ENCODE measurements around the gene LSM3.

The LSM3 gene

DNA sequence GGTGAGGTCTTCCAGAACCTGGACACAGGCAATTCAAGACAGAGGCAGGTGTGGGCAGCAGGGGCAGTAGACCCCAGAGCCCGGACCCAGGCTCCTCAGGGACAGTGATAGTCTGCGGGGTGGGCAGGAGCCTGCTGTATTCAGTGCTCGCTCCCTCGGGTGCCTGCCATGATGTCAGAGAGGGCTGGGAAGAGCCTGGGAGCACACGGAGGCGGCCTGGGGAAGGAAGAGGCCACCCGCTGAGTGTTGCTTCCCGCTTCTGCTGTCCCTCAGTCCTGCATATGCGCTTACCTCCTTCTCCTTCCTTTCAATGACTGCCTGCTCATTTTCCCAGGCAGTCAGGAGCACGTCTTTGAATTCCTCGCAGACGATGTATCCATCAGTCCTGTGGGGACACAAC lies 31.0 kb upstream of the LSM3 start:
- H3K4me3 ChIP-seq (ENCODE audit: low read depth, low read length), result no peak overlapping the region
- TF ChIP-seq, protein P1, sequence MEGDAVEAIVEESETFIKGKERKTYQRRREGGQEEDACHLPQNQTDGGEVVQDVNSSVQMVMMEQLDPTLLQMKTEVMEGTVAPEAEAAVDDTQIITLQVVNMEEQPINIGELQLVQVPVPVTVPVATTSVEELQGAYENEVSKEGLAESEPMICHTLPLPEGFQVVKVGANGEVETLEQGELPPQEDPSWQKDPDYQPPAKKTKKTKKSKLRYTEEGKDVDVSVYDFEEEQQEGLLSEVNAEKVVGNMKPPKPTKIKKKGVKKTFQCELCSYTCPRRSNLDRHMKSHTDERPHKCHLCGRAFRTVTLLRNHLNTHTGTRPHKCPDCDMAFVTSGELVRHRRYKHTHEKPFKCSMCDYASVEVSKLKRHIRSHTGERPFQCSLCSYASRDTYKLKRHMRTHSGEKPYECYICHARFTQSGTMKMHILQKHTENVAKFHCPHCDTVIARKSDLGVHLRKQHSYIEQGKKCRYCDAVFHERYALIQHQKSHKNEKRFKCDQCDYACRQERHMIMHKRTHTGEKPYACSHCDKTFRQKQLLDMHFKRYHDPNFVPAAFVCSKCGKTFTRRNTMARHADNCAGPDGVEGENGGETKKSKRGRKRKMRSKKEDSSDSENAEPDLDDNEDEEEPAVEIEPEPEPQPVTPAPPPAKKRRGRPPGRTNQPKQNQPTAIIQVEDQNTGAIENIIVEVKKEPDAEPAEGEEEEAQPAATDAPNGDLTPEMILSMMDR (IDR thresholded peaks at IDR 0.05; ENCODE audit: low read depth, low read length), result no peak

DNA sequence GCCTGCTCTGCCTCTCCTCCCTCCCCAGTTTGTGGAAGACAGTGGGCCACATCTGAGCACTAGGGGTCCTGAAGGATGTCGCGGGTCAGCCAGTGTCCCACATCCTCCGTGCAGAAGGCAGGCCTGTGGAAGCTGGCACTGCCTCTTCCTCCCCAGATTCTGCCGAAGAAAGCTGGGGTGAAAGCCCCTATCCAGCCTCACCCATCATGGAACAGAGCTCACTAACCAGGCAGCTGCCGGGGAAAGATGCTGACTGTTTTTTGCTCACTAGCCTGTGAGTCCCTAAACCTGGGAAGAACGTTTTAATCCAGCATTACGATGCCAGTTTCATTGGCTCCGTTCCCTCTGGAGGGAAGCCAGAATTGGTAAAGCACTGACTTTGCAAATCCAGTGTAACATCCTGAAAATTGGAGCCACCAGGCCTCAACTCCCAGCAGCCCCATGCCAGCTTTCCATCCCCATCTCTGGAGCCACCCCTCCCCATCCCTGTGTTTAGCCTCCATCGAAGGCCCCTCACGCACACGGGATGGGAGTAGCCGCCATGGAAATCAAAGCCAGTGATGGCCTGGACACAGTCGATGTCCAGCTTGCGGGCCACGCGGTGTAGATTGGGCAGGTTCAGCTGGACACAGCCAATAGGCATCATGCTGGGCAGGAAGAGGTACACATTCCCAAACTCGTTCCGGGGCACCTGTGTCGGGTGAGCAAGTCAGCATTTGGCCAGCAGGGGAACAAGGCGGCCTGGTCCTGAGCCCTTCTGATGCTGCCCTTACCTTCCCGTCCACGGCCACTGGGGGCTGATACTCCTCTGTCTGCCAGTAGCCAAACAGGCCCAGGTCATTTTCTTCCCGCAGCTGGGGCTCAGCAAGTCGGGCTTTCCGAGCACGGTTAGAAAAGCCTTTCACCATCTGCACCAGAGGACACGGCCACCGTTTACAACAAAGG lies 30.3 kb upstream of the LSM3 start:
- TF ChIP-seq, protein P1 (IDR thresholded peaks at IDR 0.05; ENCODE audit: low read depth, low read length), result no peak
- H3K4me3 ChIP-seq (ENCODE audit: low read depth, low read length), result no peak overlapping the region

DNA sequence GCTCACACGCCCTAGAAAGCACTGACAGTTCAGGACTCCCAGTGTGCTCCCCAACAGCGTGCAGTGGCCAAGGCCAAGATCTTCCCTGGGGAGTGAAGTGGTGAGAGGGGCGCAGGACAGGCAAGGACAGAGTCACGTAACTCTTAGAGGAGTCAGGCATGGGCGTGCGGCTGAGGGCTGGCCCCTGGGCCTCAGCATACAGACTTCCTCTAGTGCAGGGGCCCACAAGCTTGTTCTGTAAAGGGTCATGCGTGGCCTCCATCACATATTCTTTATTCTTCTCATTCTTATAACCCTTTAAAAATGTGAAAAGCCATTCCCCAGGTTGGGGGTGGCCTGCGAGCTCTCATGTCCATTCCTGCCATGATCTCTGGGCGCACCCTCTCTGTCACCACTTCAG lies 28.5 kb upstream of the LSM3 start:
- no peak overlapping the region for H3K4me3 ChIP-seq (ENCODE audit: low read depth, low read length)
- TF ChIP-seq, protein P1 (IDR thresholded peaks at IDR 0.05; ENCODE audit: low read depth, low read length), result no peak

DNA sequence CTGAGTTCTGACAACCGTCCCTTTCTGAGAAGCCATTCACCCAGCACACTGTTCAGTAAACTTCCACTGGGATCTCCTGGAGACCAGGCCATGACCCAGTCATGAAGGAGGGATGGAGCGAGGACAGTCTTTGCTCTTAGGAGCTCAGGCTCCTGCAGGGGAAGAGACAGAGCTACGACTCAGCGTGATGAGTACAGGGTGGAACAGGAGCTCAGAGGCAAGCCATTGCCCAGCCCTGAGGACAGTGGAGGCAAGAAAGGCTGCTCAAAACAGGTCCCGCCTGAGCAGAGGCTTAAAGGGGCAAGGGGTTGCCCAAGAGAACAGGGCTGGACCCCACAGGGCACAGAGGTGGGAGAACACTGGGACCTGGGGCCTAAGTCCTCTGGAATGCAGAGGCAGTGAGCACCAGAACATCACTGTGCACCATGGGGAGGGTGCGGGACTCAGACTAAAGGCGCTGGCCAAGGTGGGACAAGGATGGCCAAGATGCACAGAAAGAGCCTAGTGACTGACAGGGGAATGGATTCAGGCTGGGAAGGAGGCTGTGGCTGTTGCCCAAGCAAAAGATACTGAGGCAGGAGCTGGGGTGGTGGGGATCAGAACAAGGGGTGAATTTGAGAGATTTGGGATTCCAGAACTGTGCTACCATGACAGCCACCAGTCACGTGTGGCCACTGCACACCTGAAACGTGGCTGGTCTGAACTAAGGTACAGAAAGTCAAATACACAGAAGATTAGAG lies 28.0 kb upstream of the LSM3 start:
- TF ChIP-seq, protein P1 (IDR thresholded peaks at IDR 0.05; ENCODE audit: low read depth, low read length), result no peak
- H3K4me3 ChIP-seq (ENCODE audit: low read depth, low read length), result no peak overlapping the region

DNA sequence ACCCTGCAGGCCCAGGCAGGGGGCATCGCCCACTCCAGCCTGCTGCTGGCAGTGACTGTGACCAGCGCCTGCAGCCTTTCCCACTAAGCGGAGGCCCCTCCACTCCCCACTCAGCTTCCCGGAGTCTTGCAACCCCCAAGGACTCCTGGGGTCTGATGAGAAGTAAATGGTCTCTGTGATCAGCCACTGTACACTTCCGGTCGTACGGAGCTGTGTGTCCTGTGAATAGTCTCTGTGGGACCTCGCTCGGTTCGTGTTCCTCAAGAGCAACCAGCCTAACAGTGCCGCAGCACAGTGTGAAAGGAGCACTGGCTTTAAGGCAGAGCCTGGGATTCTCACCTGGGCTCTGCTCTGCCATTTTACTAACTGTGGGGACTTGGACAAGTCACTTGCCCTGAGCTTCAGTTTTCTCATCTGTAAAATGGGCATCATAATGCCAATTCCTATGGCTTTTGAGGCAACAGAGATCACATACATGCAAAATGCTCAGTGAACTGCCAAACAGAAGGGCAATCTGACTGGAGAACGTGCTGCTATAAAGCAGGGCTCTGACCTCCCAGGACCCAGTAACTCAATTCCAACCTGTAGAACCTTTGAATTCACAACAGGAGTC lies 27.0 kb upstream of the LSM3 start:
- H3K4me3 ChIP-seq (ENCODE audit: low read depth, low read length), result no peak overlapping the region
- TF ChIP-seq, protein P1 (IDR thresholded peaks at IDR 0.05; ENCODE audit: low read depth, low read length), result no peak

DNA sequence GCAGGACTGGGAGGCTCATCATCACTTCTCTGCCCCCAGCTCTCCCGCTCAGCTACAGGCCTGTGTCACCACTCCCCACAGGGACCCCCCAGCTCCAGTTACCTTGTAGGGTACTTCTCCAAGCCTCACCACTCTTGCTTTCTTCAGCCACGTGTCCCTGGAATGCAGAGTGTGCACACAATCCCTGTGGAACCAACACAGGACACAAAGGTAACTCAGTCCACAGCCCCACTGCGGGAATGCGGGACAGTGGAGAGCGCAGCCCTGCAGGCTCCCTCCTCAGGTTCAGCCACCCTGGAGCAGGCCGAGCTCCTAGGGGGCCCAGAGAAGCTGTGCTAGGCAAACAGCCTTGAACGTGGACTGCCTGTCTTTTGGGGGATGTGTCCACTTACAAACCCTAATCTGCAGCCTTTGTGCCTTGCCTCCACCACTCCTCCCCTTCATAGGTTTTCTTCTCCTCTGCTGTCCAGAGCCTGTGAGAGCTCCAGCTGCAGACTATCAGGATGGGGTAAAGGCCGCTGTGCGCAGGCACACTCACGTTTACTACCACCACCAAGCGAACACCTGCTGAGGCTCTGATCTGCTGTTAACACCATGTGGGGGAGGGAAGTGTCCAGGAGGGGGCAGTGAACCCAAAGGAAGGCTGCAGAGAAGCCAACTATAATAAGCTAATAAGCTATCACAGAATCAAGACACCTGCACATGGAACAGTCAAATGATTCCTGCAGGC lies 26.2 kb upstream of the LSM3 start:
- TF ChIP-seq, protein P1 (IDR thresholded peaks at IDR 0.05; ENCODE audit: low read depth, low read length), result no peak; the same call in 1 of the 2 replicates
- no peak overlapping the region for H3K4me3 ChIP-seq (ENCODE audit: low read depth, low read length)
